HG03108 (cell line): ENCODE measurements around the gene SEPHS1.
A peak's percentile ranks its signal among the peaks of the same experiment; 100 is the strongest.
"Not testable (repeated sequence)": the region's sequence is repeated elsewhere in the genome, so short reads cannot be mapped to it uniquely, and the experiment has no call there.

Experiments used
- ATAC-seq: cut with Tn5 transposase; IDR thresholded peaks from one replicate; pipeline ENCODE4 v1.9.1; 2021; ENCODE audit warnings: moderate library complexity; ENCODE audit not compliant: unreplicated experiment

The SEPHS1 gene

GRCh38 chr10:13365243-13365642 is 17.1 kb upstream of the SEPHS1 start:
- ATAC-seq = no peak

- ATAC-seq = no peak
Measured at GRCh38 chr10:13360587-13360986, 12.5 kb upstream of the SEPHS1 start.

- no peak for ATAC-seq
Measured at GRCh38 chr10:13356392-13356791, 8.3 kb upstream of the SEPHS1 start.

- no peak for ATAC-seq
Measured at GRCh38 chr10:13354783-13355182, 6.7 kb upstream of the SEPHS1 start.

- ATAC-seq = no peak
Measured at GRCh38 chr10:13352519-13352918, 4.4 kb upstream of the SEPHS1 start.

GRCh38 chr10:13351340-13351915 is 3.3 kb upstream of the SEPHS1 start:
- ATAC-seq = no peak

- ATAC-seq = no peak
Measured at GRCh38 chr10:13349463-13350274, 1.6 kb upstream of the SEPHS1 start.

GRCh38 chr10:13347500-13348156 is 465 bp downstream of the SEPHS1 start:
- peak; percentile 46 for ATAC-seq

- ATAC-seq = peak; percentile 16
Measured at GRCh38 chr10:13347043-13347499, 1.0 kb downstream of the SEPHS1 start.

GRCh38 chr10:13346283-13347042 is 1.6 kb downstream of the SEPHS1 start:
- no peak for ATAC-seq

- ATAC-seq = peak; percentile 93
Measured at GRCh38 chr10:13340626-13341376, 7.3 kb downstream of the SEPHS1 start.

GRCh38 chr10:13340068-13340467 is 8.0 kb downstream of the SEPHS1 start:
- ATAC-seq = no peak

- ATAC-seq = no peak
Measured at GRCh38 chr10:13338390-13339110, 9.5 kb downstream of the SEPHS1 start.

GRCh38 chr10:13337827-13338196 is 10.3 kb downstream of the SEPHS1 start:
- ATAC-seq = no peak

- no peak for ATAC-seq
Measured at GRCh38 chr10:13337128-13337826, 10.8 kb downstream of the SEPHS1 start.

GRCh38 chr10:13335881-13336280 is 12.2 kb downstream of the SEPHS1 start:
- ATAC-seq = peak; percentile 33

GRCh38 chr10:13334556-13334955 is 13.5 kb downstream of the SEPHS1 start:
- ATAC-seq = no peak

- no peak for ATAC-seq
Measured at GRCh38 chr10:13331646-13332045, 16.4 kb downstream of the SEPHS1 start.

GRCh38 chr10:13330980-13331379 is 17.1 kb downstream of the SEPHS1 start:
- ATAC-seq = not testable (repeated sequence)
